PC-9 (cell line): ENCODE measurements around the gene STPG3. TPM values are rescaled to one million over a fixed set of nuclear protein-coding genes. Genes with fewer than 3 reads are reported as not detected.

ENCODE experiments used
- BruUV-seq: library from RNA; stranded (reverse); fragments of 400-500 nt; replicated peaks from 2 replicates; lab custom pipeline; 2021; lab: Mats Ljungman, UMichigan
- CTCF ChIA-PET: fragments of 300-600 bp; sonication (Branson Sonifier 250); formaldehyde crosslinking; loops from one replicate; lab custom pipeline; 2022; ENCODE audit warnings: antibody characterized with exemption; lab: Charles Lee
- POLR2A ChIA-PET: fragments of 300-600 bp; sonication (Branson Sonifier 250); formaldehyde crosslinking; loops from one replicate; lab custom pipeline; 2022; ENCODE audit warnings: antibody characterized with exemption; ENCODE audit not compliant: unreplicated experiment; lab: Charles Lee
- DNase-seq, 2 experiments: peaks; one replicate each; pipeline versions ENCODE4 v3.0.0 to v3.0.0-alpha.2; 2015 to 2022; ENCODE audit warnings: mixed read lengths in 1 of 2
- H2AFZ ChIP-seq: fragments of 200-600 bp; sonication (generic); 2 replicates; pipeline ENCODE4 v1.8.1; 2017; ENCODE audit warnings: antibody characterized with exemption
- H3F3A ChIP-seq: fragments of 200-600 bp; sonication (generic); 2 replicates; pipeline ENCODE4 v1.8.1; 2017; ENCODE audit warnings: antibody characterized with exemption, mild to moderate bottlenecking, low read depth; ENCODE audit not compliant: insufficient read depth
- H3K27ac ChIP-seq: fragments of 200-600 bp; sonication (generic); 2 replicates; pipeline ENCODE4 v1.6.1; 2016; ENCODE audit warnings: mixed run types
- H3K27me3 ChIP-seq: fragments of 200-600 bp; sonication (generic); 2 replicates; pipeline ENCODE4 v1.6.1; 2016; ENCODE audit warnings: low read depth, mixed run types; ENCODE audit not compliant: insufficient read depth
- H3K36me3 ChIP-seq: fragments of 200-600 bp; sonication (generic); 2 replicates; pipeline ENCODE4 v1.6.1; 2016; ENCODE audit warnings: low read depth, mixed run types
- H3K4me1 ChIP-seq: fragments of 200-600 bp; sonication (generic); replicated peaks from 2 replicates; pipeline ENCODE4 v1.6.1; 2016; ENCODE audit warnings: mixed run types; ENCODE audit not compliant: insufficient read depth
- H3K4me2 ChIP-seq: fragments of 200-600 bp; sonication (generic); 2 replicates; pipeline ENCODE4 v1.6.1; 2017; ENCODE audit warnings: mixed run types
- H3K4me3 ChIP-seq: fragments of 200-600 bp; sonication (generic); 2 replicates; pipeline ENCODE4 v1.6.1; 2016; ENCODE audit warnings: mixed run types
- H3K79me2 ChIP-seq: fragments of 200-600 bp; sonication (generic); 2 replicates; pipeline ENCODE4 v1.6.1; 2017; ENCODE audit warnings: low read depth, mixed run types
- H3K9me2 ChIP-seq: fragments of 200-600 bp; sonication (generic); 2 replicates; pipeline ENCODE4 v1.8.1; 2017; ENCODE audit warnings: mild to moderate bottlenecking; ENCODE audit not compliant: insufficient read depth
- H3K9me3 ChIP-seq: fragments of 200-600 bp; sonication (generic); 2 replicates; pipeline ENCODE4 v1.8.1; 2016; ENCODE audit warnings: low read depth; ENCODE audit not compliant: insufficient read depth
- H4K20me1 ChIP-seq: fragments of 200-600 bp; sonication (generic); 2 replicates; pipeline ENCODE4 v1.8.1; 2017; ENCODE audit not compliant: insufficient read depth
- EZH2 ChIP-seq: fragments of 200-600 bp; sonication (generic); IDR thresholded peaks from 2 replicates; pipeline ENCODE4 v1.8.0; 2017; ENCODE audit warnings: antibody characterized with exemption, low read depth
- intact Hi-C: fragments of 100-400 bp; cut with micrococcal nuclease; formaldehyde crosslinking; loops from one replicate; pipeline ENCODE4 v1.10.0; 2022; ENCODE audit not compliant: unreplicated experiment
- total RNA-seq: library from RNA; stranded (reverse); gene quantifications from 2 replicates; pipeline ENCODE4 v1.2.3, GENCODE V29; 2021
- TF ChIP-seq, protein P1 (sequence below): fragments of 200-600 bp; sonication (generic); conservative IDR thresholded peaks from 2 replicates; pipeline ENCODE4 v1.6.1; 2017; ENCODE audit warnings: mixed run types, antibody characterized with exemption, mild to moderate bottlenecking, moderate library complexity

STPG3 gene
- total RNA-seq, 1 experiment from 2014 or later, result 0.46 TPM

DNA sequence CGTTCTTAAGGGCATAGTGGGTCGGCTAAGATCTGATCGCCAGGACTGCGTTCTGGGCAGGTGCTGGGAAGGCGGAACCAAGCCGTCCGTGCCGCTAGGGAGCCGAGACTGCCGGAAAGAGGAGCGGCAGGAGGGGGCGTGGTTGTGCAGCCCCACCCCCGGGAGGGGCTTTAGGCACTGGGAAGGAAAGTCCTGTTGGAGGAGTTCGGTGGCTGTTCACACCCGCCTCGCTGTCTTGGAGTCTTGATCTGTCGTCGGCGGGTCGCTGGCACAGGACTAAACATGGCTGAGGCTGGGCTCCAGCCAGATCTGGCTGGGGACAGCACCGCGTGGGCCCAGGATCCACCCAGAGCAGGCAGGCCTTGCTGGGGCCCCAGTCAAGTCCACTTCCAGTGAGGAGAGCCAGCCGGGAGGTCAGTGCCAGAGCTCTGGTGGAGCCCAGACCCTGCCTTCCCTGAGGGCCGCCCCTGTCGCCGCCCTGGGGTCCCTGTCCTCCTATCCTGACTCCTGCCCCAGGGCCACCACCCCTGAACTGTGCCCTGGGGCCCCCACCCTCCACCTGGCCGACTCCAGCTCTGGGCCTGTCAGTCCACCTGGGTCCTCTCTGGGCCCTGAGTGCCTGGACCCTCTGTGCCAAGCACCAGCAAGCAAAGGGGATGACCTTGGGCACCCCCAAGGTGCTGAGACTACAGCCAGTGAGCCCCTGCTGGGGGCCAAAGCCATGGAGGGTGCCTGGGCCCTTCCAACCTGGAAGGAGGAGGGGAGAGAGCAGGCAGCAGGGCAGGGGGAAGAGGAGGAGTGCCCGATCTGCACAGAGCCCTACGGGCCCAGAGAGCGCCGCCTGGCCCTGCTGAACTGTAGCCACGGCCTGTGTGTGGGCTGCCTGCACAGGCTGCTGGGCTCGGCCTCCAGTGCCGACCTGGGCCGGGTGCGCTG, 33.5 kb upstream of the STPG3 start:
- H3K79me2 ChIP-seq, result no peaks in the 10 kb centered on the region
- H3K4me2 ChIP-seq, result peak overlapping the region; percentile 72
- peak overlapping the region; percentile 26; the same call in 1 of the 2 replicates for H3K4me3 ChIP-seq
- H3K9me3 ChIP-seq, result no peaks in the 10 kb centered on the region
- H4K20me1 ChIP-seq, result no peaks in the 10 kb centered on the region; the same call in 1 of the 2 replicates
- intact Hi-C loops, result loop anchor here (1.0 to 2.0 kb wide), 2 partner anchors 17 to 28 kb away; partner anchors contain the start of gene TPRN
- ChIA-PET CTCF (interaction anchor here (0.6 kb wide), 2 partner anchors 170 to 344 kb away, joined by 3 to 11 read pairs; no protein-coding TSS in a partner anchor), POLR2A (interaction anchor here (0.5 to 0.7 kb wide), 3 partner anchors 17 to 319 kb away, joined by 3 to 6 read pairs (median 4); no protein-coding TSS in a partner anchor)
- peaks cover 26% of the 10 kb centered on the region for H3K4me1 ChIP-seq
- H3K27me3 ChIP-seq, result no peaks in the 10 kb centered on the region
- TF ChIP-seq, protein P1, sequence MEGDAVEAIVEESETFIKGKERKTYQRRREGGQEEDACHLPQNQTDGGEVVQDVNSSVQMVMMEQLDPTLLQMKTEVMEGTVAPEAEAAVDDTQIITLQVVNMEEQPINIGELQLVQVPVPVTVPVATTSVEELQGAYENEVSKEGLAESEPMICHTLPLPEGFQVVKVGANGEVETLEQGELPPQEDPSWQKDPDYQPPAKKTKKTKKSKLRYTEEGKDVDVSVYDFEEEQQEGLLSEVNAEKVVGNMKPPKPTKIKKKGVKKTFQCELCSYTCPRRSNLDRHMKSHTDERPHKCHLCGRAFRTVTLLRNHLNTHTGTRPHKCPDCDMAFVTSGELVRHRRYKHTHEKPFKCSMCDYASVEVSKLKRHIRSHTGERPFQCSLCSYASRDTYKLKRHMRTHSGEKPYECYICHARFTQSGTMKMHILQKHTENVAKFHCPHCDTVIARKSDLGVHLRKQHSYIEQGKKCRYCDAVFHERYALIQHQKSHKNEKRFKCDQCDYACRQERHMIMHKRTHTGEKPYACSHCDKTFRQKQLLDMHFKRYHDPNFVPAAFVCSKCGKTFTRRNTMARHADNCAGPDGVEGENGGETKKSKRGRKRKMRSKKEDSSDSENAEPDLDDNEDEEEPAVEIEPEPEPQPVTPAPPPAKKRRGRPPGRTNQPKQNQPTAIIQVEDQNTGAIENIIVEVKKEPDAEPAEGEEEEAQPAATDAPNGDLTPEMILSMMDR, result no peak
- TF ChIP-seq EZH2, result no peak
- no peaks in the 10 kb centered on the region for H3K9me2 ChIP-seq
- H2AFZ ChIP-seq, result no peak overlapping the region
- TSS peak; percentile 59 for BruUV-seq
- DNase-seq, result peak; percentile 72 to 97
- H3F3A ChIP-seq, result peaks cover 28% of the 10 kb centered on the region
- no peaks in the 10 kb centered on the region for H3K36me3 ChIP-seq
- no peak overlapping the region for H3K27ac ChIP-seq

DNA sequence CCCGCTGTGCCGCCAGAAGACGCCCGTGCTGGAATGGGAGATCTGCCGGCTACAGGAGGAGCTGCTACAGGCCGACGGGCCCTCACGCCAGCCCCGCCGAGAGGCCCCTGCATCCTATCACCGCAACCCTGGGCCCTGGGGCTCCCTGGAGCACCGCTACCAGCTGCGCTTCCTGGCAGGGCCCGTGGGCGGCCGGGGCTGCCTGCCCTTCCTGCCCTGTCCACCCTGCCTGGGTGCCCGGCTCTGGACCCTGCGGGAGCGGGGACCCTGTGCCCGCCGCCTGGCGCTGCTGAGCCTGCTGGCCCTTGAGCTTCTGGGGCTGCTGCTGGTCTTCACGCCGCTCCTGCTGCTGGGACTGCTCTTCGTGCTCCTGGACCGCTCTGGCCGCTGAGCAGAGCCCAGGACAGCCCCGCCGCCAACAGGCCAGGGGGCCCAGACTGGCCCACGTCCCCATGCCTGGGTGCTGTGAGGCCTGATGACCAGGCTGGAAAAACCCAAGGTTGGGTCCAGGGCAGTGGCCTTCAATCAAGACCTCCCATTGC, 32.8 kb upstream of the STPG3 start:
- Histone ChIP-seq H2AFZ (no peak overlapping the region), H3K4me3 (no peak overlapping the region; the same call in 1 of the 2 replicates), H3K27me3 (no peaks in the 10 kb centered on the region), H3K9me3 (no peaks in the 10 kb centered on the region), H3K36me3 (no peaks in the 10 kb centered on the region), H3K4me2 (peak overlapping the region; percentile 72), H3K27ac (0 out of 2 replicates have a peak overlapping the region, but pooled peaks have one; percentile 2), H3K79me2 (no peaks in the 10 kb centered on the region), H3K9me2 (no peaks in the 10 kb centered on the region), H3K4me1 (peaks cover 26% of the 10 kb centered on the region), H3F3A (peaks cover 31% of the 10 kb centered on the region), H4K20me1 (no peaks in the 10 kb centered on the region; the same call in 1 of the 2 replicates)
- no peak for TF ChIP-seq EZH2
- TF ChIP-seq, protein P1, result no peak
- CTCF ChIA-PET, result no interaction called here
- no peak for DNase-seq
- no TSS peak for BruUV-seq
- POLR2A ChIA-PET, result interaction anchor here (0.7 kb wide), 1 partner anchor 370 kb away, joined by 3 read pairs; no protein-coding TSS in a partner anchor
- intact Hi-C loops, result no loop called here

DNA sequence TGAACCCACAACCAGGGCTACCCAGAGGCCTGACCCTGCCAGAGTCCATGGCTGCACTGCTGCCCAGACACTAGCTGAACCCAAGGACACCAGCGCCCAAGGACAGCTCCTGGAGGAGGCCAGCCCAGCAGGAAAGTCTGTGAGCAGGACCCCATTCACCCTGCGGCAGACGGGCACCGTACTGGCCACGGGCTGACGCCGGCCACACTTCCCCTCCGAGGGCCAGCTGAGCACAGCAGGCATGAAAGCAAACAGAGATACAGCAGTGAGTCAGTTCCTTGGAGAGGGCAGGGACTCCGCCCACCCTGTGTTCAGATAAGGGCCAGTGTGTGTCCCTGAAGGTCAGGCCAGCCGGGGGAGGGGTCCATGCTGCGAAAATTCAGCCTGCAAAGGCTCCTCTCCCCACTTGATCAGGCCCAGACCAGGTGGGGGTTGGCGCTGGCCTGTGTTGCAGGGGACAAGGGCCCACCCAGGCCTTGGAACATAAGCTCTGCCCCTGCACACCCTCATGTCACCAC, 32.3 kb upstream of the STPG3 start:
- Histone ChIP-seq H3F3A (peaks cover 34% of the 10 kb centered on the region), H3K9me2 (no peaks in the 10 kb centered on the region), H3K27me3 (no peaks in the 10 kb centered on the region), H3K27ac (0 out of 2 replicates have a peak overlapping the region, but pooled peaks have one; percentile 2), H3K4me3 (no peak overlapping the region; the same call in 1 of the 2 replicates), H3K4me1 (peaks cover 27% of the 10 kb centered on the region), H3K9me3 (no peaks in the 10 kb centered on the region), H3K79me2 (no peaks in the 10 kb centered on the region), H3K36me3 (no peaks in the 10 kb centered on the region), H3K4me2 (peak overlapping the region; percentile 72), H2AFZ (no peak overlapping the region), H4K20me1 (no peaks in the 10 kb centered on the region; the same call in 1 of the 2 replicates)
- intact Hi-C loops, result no loop called here
- CTCF ChIA-PET, result no interaction called here
- TF ChIP-seq, protein P1, result no peak
- TF ChIP-seq EZH2, result no peak
- no TSS peak for BruUV-seq
- DNase-seq, result peak; percentile 80 to 82
- POLR2A ChIA-PET, result interaction anchor here (0.6 to 0.7 kb wide), 2 partner anchors 19 to 370 kb away, joined by 3 to 4 read pairs; no protein-coding TSS in a partner anchor
